GM12878 (cell line): ENCODE data around the gene ZNF621. TPM values are rescaled to one million over a fixed set of nuclear protein-coding genes. Genes with fewer than 3 reads are reported as not detected.

ENCODE experiments used
- ATAC-seq: fragments of 200-7000 bp; cut with Tn5 transposase; 3 replicates; pipeline ENCODE4 v1.9.1; 2020; ENCODE audit warnings: mild to moderate bottlenecking, moderate library complexity
- BruUV-seq: library from RNA; stranded (reverse); fragments of 400-500 nt; replicated peaks from 2 replicates; lab custom pipeline; 2021; lab: Mats Ljungman, UMichigan
- CTCF ChIA-PET: fragments of 300-600 bp; sonication (Branson Sonifier 250); formaldehyde crosslinking; extraction: SDS; loops from one replicate; lab custom pipeline; 2021; ENCODE audit warnings: inconsistent platforms; lab: Yijun Ruan, JAX
- POLR2A ChIA-PET: fragments of 350-600 bp; formaldehyde crosslinking; extraction: SDS; loops from one replicate; lab custom pipeline; 2021; ENCODE audit warnings: inconsistent platforms; lab: Charles Lee
- RAD21 ChIA-PET: fragments of 300-600 bp; sonication (Branson Sonifier 250); formaldehyde crosslinking; loops from one replicate; lab custom pipeline; 2023; ENCODE audit warnings: antibody characterized with exemption; ENCODE audit not compliant: unreplicated experiment; lab: Charles Lee
- SMC1A ChIA-PET: fragments of 300-600 bp; sonication (Branson Sonifier 250); formaldehyde crosslinking; loops from one replicate; lab custom pipeline; 2023; ENCODE audit not compliant: unreplicated experiment, uncharacterized antibody; lab: Charles Lee
- DNase-seq: peaks from one replicate; pipeline ENCODE4 v3.0.0-alpha.2; 2011; ENCODE audit warnings: low read depth, low spot score
- FAIRE-seq: peaks from 3 replicates; lab custom pipeline; 2011; peaks lifted over from hg19 to GRCh38; lab: Jason Lieb, UNC
- H2AFZ ChIP-seq: 2 replicates; pipeline ENCODE4 v1.6.0; 2011; ENCODE audit warnings: low read depth, low read length, control low read depth; ENCODE audit not compliant: control insufficient read depth
- H3K27ac ChIP-seq: 2 replicates; pipeline ENCODE4 v1.5.1; 2011; ENCODE audit warnings: control low read depth; ENCODE audit not compliant: control insufficient read depth, insufficient read depth
- H3K27me3 ChIP-seq, 2 experiments: replicated peaks in 1 of 2; 2 replicates each; pipeline versions ENCODE4 v1.6.0 to v1.6.1; 2011; ENCODE audit warnings: low read length in 1 of 2; ENCODE audit not compliant: control insufficient read depth in 2 of 2, insufficient read depth in 2 of 2
- H3K36me3 ChIP-seq, 2 experiments: 2 replicates each; pipeline ENCODE4 v1.5.1; 2011; ENCODE audit warnings: low read length in 1 of 2; ENCODE audit not compliant: control insufficient read depth in 2 of 2, insufficient read depth in 2 of 2
- H3K4me1 ChIP-seq: 2 replicates; pipeline ENCODE4 v1.6.1; 2011; ENCODE audit warnings: mild to moderate bottlenecking, low read length, moderate library complexity, mixed read lengths; ENCODE audit not compliant: control insufficient read depth, insufficient read depth
- H3K4me2 ChIP-seq: 2 replicates; pipeline ENCODE4 v1.6.0; 2011; ENCODE audit warnings: control low read depth; ENCODE audit not compliant: control insufficient read depth, insufficient read depth
- H3K4me3 ChIP-seq: fragments of 200-600 bp; sonication (generic); 2 replicates; pipeline ENCODE4 v1.5.1; 2016
- H3K79me2 ChIP-seq: 2 replicates; pipeline ENCODE4 v1.6.0; 2011; ENCODE audit warnings: low read length; ENCODE audit not compliant: control insufficient read depth, insufficient read depth
- H3K9ac ChIP-seq: 2 replicates; pipeline ENCODE4 v1.8.0; 2011; ENCODE audit warnings: low read length, control low read depth, mixed read lengths; ENCODE audit not compliant: control insufficient read depth, insufficient read depth
- H3K9me3 ChIP-seq: replicated peaks from 3 replicates; pipeline ENCODE4 v1.5.1; 2011; ENCODE audit warnings: mild to moderate bottlenecking, low read length; ENCODE audit not compliant: control insufficient read depth, insufficient read depth
- H4K20me1 ChIP-seq: 2 replicates; pipeline ENCODE4 v1.6.0; 2011; ENCODE audit not compliant: control insufficient read depth, insufficient read depth
- BCL11A ChIP-seq: IDR thresholded peaks from 2 replicates; pipeline ENCODE4 v1.6.1; 2011; ENCODE audit warnings: low read depth, low read length
- GABPA ChIP-seq: IDR thresholded peaks from 2 replicates; pipeline ENCODE4 v1.6.1; 2014; ENCODE audit warnings: antibody characterized with exemption, low read depth, mild to moderate bottlenecking, inconsistent platforms
- GATAD2B ChIP-seq: fragments of 450-650 bp; conservative IDR thresholded peaks from 2 replicates; pipeline ENCODE4 v1.6.1; 2017; ENCODE audit warnings: low read depth, mild to moderate bottlenecking, moderate library complexity
- IKZF1 ChIP-seq: fragments of 450-650 bp; conservative IDR thresholded peaks from 2 replicates; pipeline ENCODE4 v1.6.1; 2017; ENCODE audit warnings: antibody characterized with exemption, mild to moderate bottlenecking
- MLLT1 ChIP-seq: fragments of 450-650 bp; IDR thresholded peaks from 2 replicates; pipeline ENCODE4 v1.6.1; 2016; ENCODE audit warnings: mild to moderate bottlenecking
- NBN ChIP-seq: fragments of 450-650 bp; IDR thresholded peaks from 2 replicates; pipeline ENCODE4 v1.6.1; 2016
- NFIC ChIP-seq: IDR thresholded peaks from 2 replicates; pipeline ENCODE4 v1.6.1; 2012; ENCODE audit warnings: low read depth, mild to moderate bottlenecking, inconsistent platforms, low read length, moderate library complexity
- NR2C1 ChIP-seq: fragments of 450-650 bp; IDR thresholded peaks from 2 replicates; pipeline ENCODE4 v1.6.1; 2017; ENCODE audit warnings: antibody characterized with exemption, mild to moderate bottlenecking, moderate library complexity
- PAX8 ChIP-seq: fragments of 450-650 bp; IDR thresholded peaks from 2 replicates; pipeline ENCODE4 v1.6.1; 2017; ENCODE audit warnings: mild to moderate bottlenecking, moderate library complexity
- PKNOX1 ChIP-seq: fragments of 450-650 bp; IDR thresholded peaks from 2 replicates; pipeline ENCODE4 v1.6.1; 2016; ENCODE audit warnings: mild to moderate bottlenecking
- POU2F2 ChIP-seq: IDR thresholded peaks from 3 replicates; pipeline ENCODE4 v1.6.1; 2011; ENCODE audit warnings: low read depth, mild to moderate bottlenecking, low read length, borderline replicate concordance
- ZBTB40 ChIP-seq: fragments of 450-650 bp; IDR thresholded peaks from 2 replicates; pipeline ENCODE4 v1.6.1; 2016; ENCODE audit warnings: mild to moderate bottlenecking, moderate library complexity, borderline replicate concordance
- ZNF207 ChIP-seq: fragments of 450-650 bp; IDR thresholded peaks from 2 replicates; pipeline ENCODE4 v1.6.1; 2014; ENCODE audit warnings: antibody characterized with exemption, mild to moderate bottlenecking, borderline replicate concordance
- WGBS: methylation state at CpG from one replicate; pipeline ENCODE4 v1.1.6; 2016; ENCODE audit warnings: low lambda C conversion rate; ENCODE audit not compliant: insufficient replicate concordance, insufficient coverage; ENCODE audit errors: missing lambda C conversion rate; 5-methylcytosine and 5-hydroxymethylcytosine counted together
- in situ Hi-C: fragments of 300-500 bp; cut with MboI; formaldehyde crosslinking; loops from 9 replicates; pipeline ENCODE4 v1.14.3; 2018; ENCODE audit warnings: mixed read lengths
- intact Hi-C: fragments of 100-400 bp; cut with micrococcal nuclease; formaldehyde crosslinking; loops from one replicate; pipeline ENCODE4 v1.14.2; 2022; ENCODE audit not compliant: unreplicated experiment
- polyA plus RNA-seq, 11 experiments: library from polyadenylated mRNA; depleted of rRNA in 4 of 11; unstranded in 6 of 11; stranded (reverse) in 5 of 11; fragments of >200 nt; fragmentation: Nextera tagmentation in 4 of 11; fragmentation: Illumina TruSeq in 1 of 11; extraction: Ambion mirVana in 4 of 11; extraction: Trizol in 1 of 11; gene quantifications; 1 replicate in 1 of 11; 2 replicates in 10 of 11; pipeline versions ENCODE4 v1.2.1 to v1.2.3, GENCODE V29; 2011 to 2016; ENCODE audit warnings: inconsistent platforms in 2 of 11, missing spikeins in 2 of 11, low read depth in 1 of 11
- total RNA-seq, 4 experiments: library from RNA; depleted of rRNA in 3 of 4; stranded (reverse); fragments of >200 nt in 3 of 4; fragmentation: Illumina TruSeq in 1 of 4; extraction: Trizol in 1 of 4; gene quantifications; 2 replicates each; pipeline versions ENCODE4 v1.2.1 to v1.2.3, GENCODE V29; 2013 to 2021

The ZNF621 gene
- total and polyA plus RNA-seq, 10 of the 15 experiments (the other 5 are each of a cell fraction or from before 2014, with no cell fraction given), result 2.9 to 26.3 (median 11.9) TPM

- Histone ChIP-seq H4K20me1 (no peaks in the 10 kb centered on the region), H3K36me3 (peaks cover 0 to 5% of the 10 kb centered on the region in 2 experiments; a peak in 1 of 4 replicates), H3K4me1 (0 out of 2 replicates have a peak, but pooled peaks cover 2% of the 10 kb centered on the region), H3K9ac (peak within 1 kb of the TSS; percentile 83), H3K4me3 (peak within 1 kb of the TSS; percentile 72), H2AFZ (peak within 1 kb of the TSS; percentile 76), H3K27ac (peak within 1 kb of the TSS; percentile 51), H3K4me2 (peak within 1 kb of the TSS; percentile 66), H3K27me3 (no peaks in the 10 kb centered on the region), H3K9me3 (no peaks in the 10 kb centered on the region), H3K79me2 (no peaks in the 10 kb centered on the region)
- ChIA-PET SMC1A (interaction anchor here (0.7 to 1.4 kb wide), 2 partner anchors 18 to 47 kb away, joined by 4 read pairs; partner anchors contain the start of gene ZNF621), RAD21 (interaction anchor here (1.0 to 1.2 kb wide), 2 partner anchors 20 to 29 kb away, joined by 3 to 4 read pairs; partner anchors contain the start of genes RPL14 and ZNF620), POLR2A (interaction anchor here (0.8 to 4.1 kb wide), 5 partner anchors 19 to 49 kb away, joined by 3 to 20 read pairs (median 5); partner anchors contain the start of genes RPL14 and ZNF621), CTCF (interaction anchor here (1.5 to 4.1 kb wide), 2 partner anchors 29 to 47 kb away, joined by 4 to 18 read pairs; partner anchors contain the start of gene ZNF620)
- TSS peak; percentile 98 for BruUV-seq
- FAIRE-seq (no peak), ATAC-seq (peak; percentile 90), DNase-seq (no peak)
- WGBS, result 7% methylated on average over 48 of the region's 48 CpGs
- intact Hi-C loops (loop anchor here (2.0 to 5.0 kb wide), 2 partner anchors 20 to 46 kb away; partner anchors contain the start of genes RPL14 and ZNF621), in situ Hi-C loops (no loop called here)
- TF ChIP-seq PAX8 (0 out of 2 replicates have a peak, but pooled peaks have one; percentile 30), NBN (0 out of 2 replicates have a peak, but pooled peaks have one; percentile 43), NR2C1 (peak; percentile 61), MLLT1 (peak; percentile 99), BCL11A (no peak), POU2F2 (peak; percentile 48; the same call in 1 of the 3 replicates), GATAD2B (peak; percentile 62; the same call in 1 of the 2 replicates), NFIC (no peak), GABPA (peak; percentile 62; the same call in 1 of the 2 replicates), ZBTB40 (peak; percentile 72), IKZF1 (peak; percentile 81), PKNOX1 (no peak), ZNF207 (0 out of 2 replicates have a peak, but pooled peaks have one; percentile 54)
Observed at GRCh38 chr3:40476478-40477470, 48.0 kb upstream of the ZNF621 start, which contains the start of gene ZNF619. TSS of gene ZNF619 (plus strand) at chr3:40477122. CDS start at chr3:40477980, 858 bp downstream.
